HEK293T (cell line): ENCODE data around the gene ARRDC3.

Experiments
- CTCF ChIA-PET: fragments of 350-600 bp; formaldehyde crosslinking; extraction: SDS; loops from one replicate; lab custom pipeline; 2021; ENCODE audit warnings: antibody characterized with exemption, inconsistent platforms; lab: Yijun Ruan, JAX
- POLR2A ChIA-PET: fragments of 350-600 bp; formaldehyde crosslinking; extraction: SDS; loops from one replicate; lab custom pipeline; 2020; ENCODE audit warnings: antibody characterized with exemption, inconsistent platforms; lab: Yijun Ruan, JAX
- DNase-seq: peaks from one replicate; pipeline ENCODE4 v3.0.0; 2012; ENCODE audit warnings: mixed read lengths; ENCODE audit errors: extremely low spot score
- ARNT ChIP-seq: fragments of 450-650 bp; IDR thresholded peaks from 2 replicates; pipeline ENCODE4 v1.6.1; 2017; ENCODE audit warnings: mild to moderate bottlenecking
- BHLHE40 ChIP-seq: fragments of 450-650 bp; IDR thresholded peaks from 2 replicates; pipeline ENCODE4 v1.6.1; 2016; ENCODE audit warnings: mild to moderate bottlenecking, moderate library complexity, borderline replicate concordance
- CTBP1 ChIP-seq: fragments of 450-650 bp; IDR thresholded peaks from 2 replicates; pipeline ENCODE4 v1.6.1; 2016; ENCODE audit warnings: borderline replicate concordance
- ELF4 ChIP-seq: fragments of 450-650 bp; IDR thresholded peaks from 2 replicates; pipeline ENCODE4 v1.6.1; 2017; ENCODE audit warnings: antibody characterized with exemption
- FOXA1 ChIP-seq: fragments of 450-650 bp; IDR thresholded peaks from 2 replicates; pipeline ENCODE4 v1.6.1; 2016; ENCODE audit warnings: mild to moderate bottlenecking
- FOXK2 ChIP-seq: fragments of 450-650 bp; IDR thresholded peaks from 2 replicates; pipeline ENCODE4 v1.6.1; 2016; ENCODE audit warnings: mild to moderate bottlenecking
- FOXM1 ChIP-seq: fragments of 450-650 bp; IDR thresholded peaks from 2 replicates; pipeline ENCODE4 v1.6.1; 2017; ENCODE audit warnings: mild to moderate bottlenecking, borderline replicate concordance
- HDGF ChIP-seq: fragments of 450-650 bp; IDR thresholded peaks from 2 replicates; pipeline ENCODE4 v1.6.1; 2017; ENCODE audit warnings: antibody characterized with exemption, borderline replicate concordance
- L3MBTL2 ChIP-seq: fragments of 450-650 bp; conservative IDR thresholded peaks from 2 replicates; pipeline ENCODE4 v1.6.1; 2016; ENCODE audit warnings: mild to moderate bottlenecking
- LEF1 ChIP-seq: fragments of 450-650 bp; IDR thresholded peaks from 2 replicates; pipeline ENCODE4 v1.6.1; 2017; ENCODE audit warnings: mild to moderate bottlenecking, borderline replicate concordance
- NFRKB ChIP-seq: fragments of 450-650 bp; IDR thresholded peaks from 2 replicates; pipeline ENCODE4 v1.6.1; 2016; ENCODE audit warnings: mild to moderate bottlenecking, moderate library complexity
- SP1 ChIP-seq: fragments of 450-650 bp; IDR thresholded peaks from 2 replicates; pipeline ENCODE4 v1.6.1; 2017
- SUZ12 ChIP-seq: fragments of 450-650 bp; IDR thresholded peaks from 2 replicates; pipeline ENCODE4 v1.6.1; 2016; ENCODE audit warnings: mild to moderate bottlenecking
- TARDBP ChIP-seq: fragments of 450-650 bp; IDR thresholded peaks from 2 replicates; pipeline ENCODE4 v1.6.1; 2016
- ZNF384 ChIP-seq: fragments of 450-650 bp; IDR thresholded peaks from 2 replicates; pipeline ENCODE4 v1.6.1; 2016
- TF ChIP-seq, protein P1 (sequence below): fragments of 450-650 bp; IDR thresholded peaks from 2 replicates; pipeline ENCODE4 v1.6.1; 2016

Gene ARRDC3

DNA sequence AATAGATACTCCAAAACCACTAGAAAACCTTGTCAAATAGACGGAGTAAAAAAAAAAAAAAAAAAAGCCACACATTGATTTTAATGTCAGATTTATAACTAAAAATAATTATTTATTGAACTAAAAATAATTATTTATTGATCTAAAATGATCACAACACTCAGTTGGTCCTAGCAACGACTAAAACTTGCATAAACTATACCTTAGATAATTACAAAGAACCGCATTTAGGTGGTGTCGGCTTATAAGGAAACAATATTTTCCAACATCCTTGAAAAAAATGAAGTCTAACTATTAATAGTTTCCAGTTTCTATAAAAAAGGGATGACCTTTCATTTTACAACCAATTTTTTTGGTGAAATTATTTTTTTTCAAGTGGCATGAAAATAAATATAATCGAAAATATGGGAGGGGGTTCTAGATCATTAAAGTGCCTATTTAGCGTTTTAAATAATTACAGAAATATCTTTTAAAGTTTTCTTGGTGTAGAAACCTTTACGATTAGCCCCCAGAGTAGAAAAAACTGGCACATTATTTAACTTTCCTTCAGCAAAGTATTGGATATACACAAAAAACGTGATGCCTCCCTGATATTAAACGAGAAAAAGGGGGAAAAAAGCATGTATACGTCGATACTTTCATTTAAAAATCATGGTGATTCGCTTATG lies 3.7 kb downstream of the ARRDC3 start:
- ChIA-PET CTCF (no interaction called here), POLR2A (interaction anchor here (1.0 to 2.1 kb wide), 7 partner anchors 8 to 291 kb away, joined by 3 to 38 read pairs (median 7); no protein-coding TSS in a partner anchor)
- DNase-seq = no peak
- TF ChIP-seq BHLHE40 = no peak

DNA sequence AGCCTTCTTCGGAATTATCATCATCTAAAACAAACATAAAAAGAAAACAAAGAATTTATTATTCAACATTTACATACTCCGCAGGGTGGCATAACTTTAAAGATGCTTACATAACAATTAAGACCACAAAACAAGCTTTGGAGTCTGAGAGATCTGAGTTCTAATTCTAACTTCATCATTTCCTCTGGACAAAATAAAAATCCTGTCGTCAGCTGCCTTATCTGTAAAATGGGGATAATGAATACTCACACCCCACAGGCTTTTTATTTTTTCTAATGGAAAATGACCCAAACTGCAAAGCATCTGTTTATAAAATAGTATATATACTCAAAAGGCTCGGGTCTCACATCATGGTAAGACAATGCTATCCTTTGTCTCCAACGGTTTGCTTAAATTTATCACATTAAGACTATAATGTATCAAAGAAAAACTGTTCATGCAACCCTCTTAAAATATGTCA lies 4.3 kb downstream of the ARRDC3 start:
- TF ChIP-seq TARDBP (no peak), BHLHE40 (no peak), CTBP1 (no peak), LEF1 (no peak), ZNF384 (no peak), L3MBTL2 (no peak), FOXK2 (no peak), FOXM1 (no peak), FOXA1 (no peak), SP1 (no peak), NFRKB (no peak), ARNT (no peak), SUZ12 (no peak), ELF4 (no peak)
- TF ChIP-seq, protein P1, sequence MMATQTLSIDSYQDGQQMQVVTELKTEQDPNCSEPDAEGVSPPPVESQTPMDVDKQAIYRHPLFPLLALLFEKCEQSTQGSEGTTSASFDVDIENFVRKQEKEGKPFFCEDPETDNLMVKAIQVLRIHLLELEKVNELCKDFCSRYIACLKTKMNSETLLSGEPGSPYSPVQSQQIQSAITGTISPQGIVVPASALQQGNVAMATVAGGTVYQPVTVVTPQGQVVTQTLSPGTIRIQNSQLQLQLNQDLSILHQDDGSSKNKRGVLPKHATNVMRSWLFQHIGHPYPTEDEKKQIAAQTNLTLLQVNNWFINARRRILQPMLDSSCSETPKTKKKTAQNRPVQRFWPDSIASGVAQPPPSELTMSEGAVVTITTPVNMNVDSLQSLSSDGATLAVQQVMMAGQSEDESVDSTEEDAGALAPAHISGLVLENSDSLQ = no peak
- ChIA-PET POLR2A (no interaction called here), CTCF (interaction anchor here (0.6 to 1.2 kb wide), 4 partner anchors 60 to 447 kb away, joined by 3 to 6 read pairs (median 4); no protein-coding TSS in a partner anchor)
- DNase-seq = no peak

DNA sequence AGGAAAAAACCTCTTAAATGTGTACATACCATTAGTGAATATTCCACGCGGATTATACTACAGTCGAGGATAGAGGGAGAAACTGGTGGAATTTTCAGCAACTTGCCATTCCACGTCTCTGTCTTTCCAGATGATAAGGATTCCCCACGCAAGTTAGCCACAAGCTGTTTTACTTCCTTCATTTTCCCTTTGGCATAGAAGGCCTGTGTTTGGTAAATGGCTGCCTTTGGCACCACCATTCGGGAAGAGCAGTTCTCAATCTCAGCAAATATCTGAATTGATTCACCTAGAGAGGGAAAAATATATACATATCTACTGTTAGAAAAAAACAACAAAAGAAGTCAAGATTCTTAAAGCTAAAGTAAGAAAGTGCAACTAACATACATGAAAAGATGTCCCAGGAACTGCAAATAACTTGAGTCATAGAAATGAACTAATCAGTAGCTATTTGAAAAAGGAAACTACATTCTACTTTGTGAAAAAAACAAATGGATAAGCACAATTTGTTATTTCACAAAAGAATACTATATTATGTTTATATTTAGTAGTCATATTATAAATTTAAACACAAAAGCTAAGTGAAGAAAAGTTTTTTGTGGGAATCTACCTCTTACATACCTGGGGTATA lies 8.1 kb downstream of the ARRDC3 start:
- TF ChIP-seq FOXM1 = no peak
- no peak for TF ChIP-seq ARNT

DNA sequence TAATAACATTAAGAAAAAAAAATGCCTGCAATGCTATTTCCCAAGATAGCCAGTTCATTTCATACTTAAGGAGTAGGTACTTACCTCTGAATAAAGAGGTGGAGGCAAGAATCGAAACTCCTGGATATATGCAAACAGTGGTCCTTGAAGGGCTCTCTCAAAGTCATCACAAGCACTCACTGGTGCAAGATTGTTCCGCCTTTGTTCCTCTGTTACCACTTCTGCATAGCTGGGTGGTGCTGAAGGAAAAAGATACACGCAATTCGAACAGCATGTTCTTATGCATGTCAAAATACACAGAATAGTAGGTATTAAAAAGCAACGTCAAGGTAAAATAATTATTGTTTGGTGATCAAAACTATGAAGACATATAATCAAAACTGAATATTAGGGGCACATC lies 9.5 kb downstream of the ARRDC3 start:
- no peak for DNase-seq
- TF ChIP-seq TARDBP (no peak), HDGF (no peak), FOXA1 (no peak)
- TF ChIP-seq, protein P1 = no peak
- POLR2A ChIA-PET = no interaction called here
- CTCF ChIA-PET = no interaction called here

More for the DNA sequence above, 8.1 kb downstream of the ARRDC3 start:
- DNase-seq = no peak
- CTCF ChIA-PET = no interaction called here
- POLR2A ChIA-PET = interaction anchor here (1.1 kb wide), 1 partner anchor 8 kb away, joined by 3 read pairs; the partner anchor contains the start of gene ARRDC3

DNA sequence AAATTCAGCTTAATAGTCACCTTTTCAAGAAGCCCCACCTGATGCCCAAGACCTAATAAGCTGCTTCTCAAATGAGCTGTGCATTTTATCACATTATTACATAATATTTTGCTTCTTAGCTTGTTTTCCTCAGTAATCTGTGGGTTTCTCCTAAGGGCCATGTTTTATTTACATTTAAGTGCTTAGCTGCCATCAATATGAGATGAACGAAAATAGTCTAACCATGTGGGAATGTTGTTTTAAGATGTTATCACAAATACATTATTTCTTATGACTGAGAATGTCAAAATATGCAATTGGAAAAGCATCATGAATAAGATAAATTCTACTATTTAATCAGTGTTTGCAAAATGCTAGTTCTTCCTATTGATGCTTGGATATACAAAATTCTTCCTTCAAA lies 10.1 kb downstream of the ARRDC3 start:
- ChIA-PET POLR2A (no interaction called here), CTCF (interaction anchor here (1.3 kb wide), 1 partner anchor 11 kb away, joined by 3 read pairs; no protein-coding TSS in a partner anchor)
- TF ChIP-seq SUZ12 = no peak
- DNase-seq = no peak

DNA sequence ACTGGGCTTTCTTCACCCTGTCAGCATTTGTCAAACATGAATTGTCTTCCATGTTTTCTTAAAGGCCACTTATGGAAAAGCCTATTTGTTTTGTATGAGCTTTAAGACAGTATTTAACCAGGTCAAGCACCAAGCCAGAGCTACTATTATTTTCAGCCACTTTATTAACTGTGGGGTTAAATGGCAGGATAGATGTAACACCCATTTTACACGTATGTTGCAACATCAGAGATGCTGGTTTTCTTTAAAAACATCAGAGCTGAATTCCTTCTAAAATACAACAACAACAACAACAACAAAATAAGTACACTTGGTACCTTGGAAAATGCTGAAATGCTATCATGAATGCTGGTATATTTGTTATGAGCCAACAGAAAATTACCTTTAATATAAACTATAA lies 13.6 kb downstream of the ARRDC3 start:
- ChIA-PET CTCF (no interaction called here), POLR2A (interaction anchor here (1.4 to 3.0 kb wide), 2 partner anchors 11 to 14 kb away, joined by 7 to 11 read pairs; partner anchors contain the start of gene ARRDC3)
- TF ChIP-seq TARDBP (no peak), FOXA1 (no peak), CTBP1 (no peak), FOXM1 (no peak)
- DNase-seq = no peak

DNA sequence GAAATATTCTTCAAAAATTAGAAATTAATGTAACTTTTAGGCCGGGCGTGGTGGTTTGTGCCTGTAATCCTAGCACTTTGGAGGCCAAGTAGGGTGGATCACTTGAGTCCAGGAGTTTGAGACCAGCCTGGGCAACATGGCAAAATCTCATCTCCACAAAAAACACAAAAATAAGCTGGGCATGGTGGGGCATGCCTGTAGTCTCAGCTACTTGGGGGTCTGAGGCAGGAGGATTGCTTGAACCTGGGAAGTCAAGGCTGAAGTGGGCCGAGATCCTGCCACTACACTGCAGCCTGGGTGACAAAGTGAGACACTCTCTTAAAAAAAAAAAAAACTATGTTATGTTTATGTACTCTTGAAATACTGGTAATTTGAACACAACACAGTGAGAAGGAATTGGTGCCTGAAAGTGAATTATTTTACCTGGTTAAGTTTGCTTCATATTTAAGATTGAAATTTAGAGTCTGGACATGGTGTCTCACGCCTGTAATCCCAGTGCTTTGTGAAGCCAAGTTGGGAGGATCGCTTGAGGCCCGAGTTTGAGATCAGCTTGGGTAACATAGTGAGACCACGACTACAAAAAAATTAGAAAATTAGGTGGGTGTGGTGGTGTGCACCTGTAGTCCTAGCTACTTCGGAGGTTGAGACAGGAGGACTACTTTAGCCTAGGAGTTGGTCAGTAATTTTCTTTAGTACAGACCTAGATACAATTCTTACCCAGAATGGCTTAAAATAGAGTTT lies 15.0 kb downstream of the ARRDC3 start:
- DNase-seq = no peak
- ChIA-PET CTCF (no interaction called here), POLR2A (interaction anchor here (2.1 kb wide), 1 partner anchor 12 kb away, joined by 8 read pairs; no protein-coding TSS in a partner anchor)
- TF ChIP-seq CTBP1 (no peak), FOXM1 (no peak), HDGF (no peak), SP1 (no peak), LEF1 (no peak), NFRKB (no peak), FOXK2 (no peak), BHLHE40 (no peak), ZNF384 (no peak), SUZ12 (no peak), ARNT (no peak), FOXA1 (no peak), ELF4 (no peak)
- TF ChIP-seq, protein P1 = no peak
